HG03039 (cell line): ENCODE data around the gene PARD3.

ENCODE experiments used
- ATAC-seq: cut with Tn5 transposase; IDR thresholded peaks from one replicate; pipeline ENCODE4 v1.9.1; 2021; ENCODE audit warnings: mild to moderate bottlenecking, moderate library complexity; ENCODE audit not compliant: unreplicated experiment

The PARD3 gene

GRCh38 chr10:34244756-34245484, 570.2 kb downstream of the PARD3 start:
- ATAC-seq, result no peak

DNA sequence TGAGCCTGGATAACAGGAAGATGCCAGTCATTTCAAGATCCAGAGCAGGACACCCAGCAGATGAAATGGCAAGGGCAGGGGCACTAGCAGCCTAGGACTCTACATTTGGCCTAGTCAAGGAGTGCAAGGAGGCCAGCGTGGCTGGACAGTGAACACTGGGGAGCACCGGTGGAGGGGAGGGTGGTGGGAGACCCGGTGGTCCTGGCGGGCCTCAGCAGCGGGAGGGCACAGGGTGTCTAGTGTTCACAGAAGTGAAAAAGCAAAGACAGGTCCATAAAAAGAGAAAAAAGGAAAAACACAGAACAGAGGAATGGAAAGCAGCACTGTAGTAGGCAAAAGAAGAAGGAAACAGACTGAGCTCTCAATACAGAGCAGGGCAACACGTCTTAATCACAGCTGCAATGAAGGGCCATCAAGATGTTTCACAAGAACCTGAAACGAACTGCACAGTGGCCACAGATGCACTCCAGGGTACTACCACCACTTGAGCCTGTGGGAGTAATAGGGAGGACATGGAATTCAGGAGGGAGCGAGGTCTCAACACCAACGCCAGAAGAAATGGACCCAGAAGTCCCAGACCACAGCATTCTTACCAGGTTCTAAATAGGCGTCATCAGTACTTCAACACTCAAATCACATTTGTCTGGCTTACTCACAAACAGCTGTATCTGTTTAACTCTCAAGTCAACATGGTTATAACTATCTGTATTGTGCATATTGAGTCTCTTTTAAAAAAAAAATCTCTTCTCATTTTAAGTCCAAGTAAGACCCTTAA, 573.7 kb downstream of the PARD3 start:
- no peak for ATAC-seq

- no peak for ATAC-seq
Observed at GRCh38 chr10:34240039-34240438, 575.1 kb downstream of the PARD3 start.

DNA sequence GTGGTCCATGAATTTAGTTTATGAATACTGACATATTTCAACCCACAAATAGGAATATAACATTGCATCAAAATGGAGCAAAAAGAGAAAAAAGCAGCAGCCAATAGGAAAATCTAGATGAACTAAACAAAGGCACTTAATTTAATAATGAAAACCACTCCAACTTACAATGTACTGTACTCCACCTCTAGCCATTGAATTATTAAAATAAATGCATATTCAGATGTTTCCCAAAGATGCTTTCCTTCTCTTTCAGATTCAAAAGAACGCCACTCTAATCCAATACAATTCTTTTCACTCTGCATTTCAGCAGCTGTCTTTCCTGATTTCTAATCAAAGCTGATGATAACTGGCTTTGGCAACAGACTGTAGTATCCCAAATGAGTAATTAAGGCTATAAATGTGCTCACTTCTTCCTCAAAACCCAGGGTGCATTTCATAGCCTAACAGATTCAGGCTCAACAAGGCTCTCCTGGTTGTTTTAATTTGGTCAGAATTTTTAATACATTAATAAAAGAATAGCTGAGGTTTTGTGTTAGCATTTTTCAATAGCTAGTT, 577.1 kb downstream of the PARD3 start:
- no peak for ATAC-seq

GRCh38 chr10:34236931-34237330, 578.2 kb downstream of the PARD3 start:
- no peak for ATAC-seq

- no peak for ATAC-seq
Observed at GRCh38 chr10:34235164-34235832, 579.8 kb downstream of the PARD3 start.

- ATAC-seq, result no peak
Observed at GRCh38 chr10:34232481-34232880, 582.6 kb downstream of the PARD3 start.

GRCh38 chr10:34231441-34232180, 583.5 kb downstream of the PARD3 start:
- ATAC-seq, result no peak

DNA sequence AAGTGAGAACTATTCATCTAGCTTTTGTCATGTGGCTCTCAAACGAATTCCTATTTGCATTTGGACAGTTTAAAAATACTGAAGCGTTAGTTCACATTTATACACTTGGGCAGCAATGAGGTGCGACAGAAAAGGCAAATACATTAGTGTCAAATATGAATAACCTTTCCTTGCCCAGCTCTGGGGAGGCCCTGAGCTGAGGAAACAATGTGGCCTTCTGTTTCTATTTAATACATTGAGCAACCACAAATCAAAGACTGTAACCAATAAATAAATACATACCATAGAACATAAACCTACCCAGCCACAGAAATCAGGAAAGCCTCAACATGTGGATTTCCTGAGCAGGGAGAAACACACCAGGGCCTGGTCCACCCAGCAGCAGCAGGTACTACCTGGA, 585.2 kb downstream of the PARD3 start:
- ATAC-seq, result no peak

DNA sequence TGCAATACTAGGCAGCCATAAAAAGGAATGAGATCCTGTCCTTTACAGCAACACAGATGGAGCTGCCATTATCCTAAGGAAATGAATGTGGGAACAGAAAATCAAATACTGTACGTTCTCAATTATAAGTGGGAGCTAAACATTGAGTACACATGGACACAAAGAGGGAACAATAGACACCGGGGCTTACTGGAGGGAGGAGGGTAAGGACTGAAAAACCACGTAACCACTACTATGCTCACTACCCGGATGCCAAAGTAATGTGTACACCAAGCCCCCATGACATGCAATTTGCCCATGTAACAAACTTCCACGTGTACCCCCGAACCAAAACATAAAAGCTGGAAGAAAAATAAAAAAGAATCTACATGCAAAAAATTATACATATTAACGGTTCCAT, 587.0 kb downstream of the PARD3 start:
- no peak for ATAC-seq

DNA sequence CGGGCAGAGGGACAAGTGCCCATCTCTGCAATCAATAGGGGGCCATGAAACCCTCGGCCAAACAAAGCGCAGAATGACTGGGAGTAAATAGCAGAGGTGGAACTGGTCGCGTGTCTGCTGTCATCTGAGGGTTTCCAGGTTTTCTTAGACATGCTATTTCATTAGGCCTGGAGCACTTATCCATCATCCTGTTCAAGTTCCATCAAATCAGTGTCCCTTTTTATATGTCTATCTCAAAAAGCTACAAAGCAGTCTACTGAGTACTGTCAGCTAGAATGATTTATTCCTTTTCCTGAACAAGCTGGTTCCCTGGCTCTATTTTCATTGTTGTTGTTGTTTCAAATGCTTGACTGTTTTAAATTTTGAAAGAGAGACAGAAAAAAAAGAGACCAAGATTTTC, 590.5 kb downstream of the PARD3 start:
- ATAC-seq, result no peak

GRCh38 chr10:34223658-34224057, 591.4 kb downstream of the PARD3 start:
- no peak for ATAC-seq

- no peak for ATAC-seq
Observed at GRCh38 chr10:34222359-34222758, 592.7 kb downstream of the PARD3 start.

DNA sequence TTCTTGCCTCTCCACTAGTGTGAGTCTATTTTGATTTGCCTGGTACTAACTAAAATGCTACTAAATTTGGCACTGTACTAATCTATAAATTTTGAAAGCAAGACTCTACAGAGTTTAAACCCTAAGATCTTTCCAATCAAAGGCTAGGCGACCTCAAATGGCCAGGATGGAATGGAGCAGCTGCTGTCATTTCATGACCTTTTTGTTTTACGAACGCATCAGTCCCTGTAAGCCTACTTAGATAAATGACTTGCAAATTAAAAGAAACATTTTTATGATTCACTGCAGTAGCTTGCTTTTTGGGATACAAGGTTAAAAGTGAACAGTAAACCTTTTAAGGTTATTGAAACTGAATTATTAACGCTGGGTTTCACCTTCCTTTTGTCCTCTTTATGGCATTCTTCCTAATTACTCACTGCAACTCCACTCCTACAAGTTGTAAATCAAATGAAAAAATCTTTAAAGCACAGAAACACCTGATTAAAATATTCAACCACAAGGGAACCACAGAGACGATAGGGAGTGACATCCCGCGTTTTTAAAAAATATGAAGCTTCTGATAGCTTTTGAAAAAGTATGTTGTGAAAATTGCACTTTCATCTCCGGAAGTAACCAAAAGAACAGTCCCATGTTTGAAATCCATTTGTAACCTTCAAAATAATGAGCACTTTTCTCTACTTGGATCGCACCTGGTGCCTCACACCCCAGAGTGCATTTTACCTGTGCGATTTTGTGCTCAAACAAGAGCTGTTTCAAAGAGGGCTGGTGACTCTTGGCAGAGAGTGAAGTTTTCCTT, 595.1 kb downstream of the PARD3 start:
- ATAC-seq, result no peak

DNA sequence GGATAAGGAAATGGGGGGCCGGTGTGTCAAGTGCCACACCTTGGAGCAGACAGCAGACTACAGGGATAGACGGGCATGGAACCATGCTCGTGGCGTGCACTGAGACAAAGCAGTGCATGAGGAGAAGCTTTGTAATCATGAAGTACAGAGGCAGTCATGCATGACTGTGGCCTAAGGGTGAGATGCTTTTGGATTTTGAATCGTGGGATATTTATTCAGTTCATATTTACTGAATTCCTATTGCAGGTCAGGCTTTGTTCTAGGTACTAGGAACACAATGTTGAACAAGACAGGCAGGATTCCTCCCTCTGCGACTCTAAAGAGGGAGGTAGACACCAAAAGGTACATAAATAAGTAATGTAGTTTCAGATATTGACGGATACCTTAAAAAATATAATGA, 597.6 kb downstream of the PARD3 start:
- no peak for ATAC-seq

DNA sequence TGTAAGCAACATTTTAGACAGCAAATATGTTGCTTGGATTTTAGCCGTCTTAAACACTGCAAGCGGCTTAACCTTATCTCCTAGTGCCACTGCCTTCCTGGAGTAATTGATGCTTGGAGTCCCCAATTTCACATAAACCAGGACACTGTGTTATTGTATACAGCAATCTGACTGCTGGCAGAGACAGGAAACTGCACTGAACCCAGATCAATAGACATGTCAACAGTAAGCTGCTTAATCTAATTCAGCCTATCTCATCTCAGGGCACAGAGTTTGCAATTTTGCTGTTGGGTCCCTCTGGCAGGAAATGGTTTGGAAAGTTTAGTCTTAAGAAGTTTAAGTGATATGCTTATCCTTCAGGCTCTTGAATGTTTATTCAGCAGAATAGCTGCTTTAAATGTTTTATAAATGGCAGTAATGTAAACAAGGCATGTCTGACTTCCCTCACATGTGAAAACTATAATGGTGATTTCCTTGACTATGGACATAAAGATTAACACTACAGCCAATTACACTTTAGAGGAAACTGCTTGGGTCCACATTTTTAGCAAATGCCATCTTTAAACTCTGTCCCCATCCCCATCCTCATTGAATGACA, 598.6 kb downstream of the PARD3 start:
- no peak for ATAC-seq

GRCh38 chr10:34213805-34214197, 601.3 kb downstream of the PARD3 start:
- no peak for ATAC-seq

GRCh38 chr10:34213193-34213804, 601.8 kb downstream of the PARD3 start:
- no peak for ATAC-seq

- no peak for ATAC-seq
Observed at GRCh38 chr10:34207343-34207742, 607.8 kb downstream of the PARD3 start.
